GM06990 (cell line): ENCODE data around the gene PRKCI.

Experiments
- DNase-seq: peaks from one replicate; pipeline ENCODE4 v3.0.0-alpha.2; 2011; ENCODE audit not compliant: insufficient read length; ENCODE audit errors: extremely low read depth
- H3K27me3 ChIP-seq: replicated peaks from 2 replicates; pipeline ENCODE4 v1.6.0; 2011; ENCODE audit warnings: low read length; ENCODE audit not compliant: control insufficient read depth, insufficient read depth
- H3K36me3 ChIP-seq: 2 replicates; pipeline ENCODE4 v1.5.1; 2011; ENCODE audit warnings: low read length; ENCODE audit not compliant: control insufficient read depth, insufficient read depth
- H3K4me3 ChIP-seq: replicated peaks from 2 replicates; pipeline ENCODE4 v1.5.1; 2011; ENCODE audit warnings: low read depth, mild to moderate bottlenecking, control low read depth, low read length
- TF ChIP-seq, protein P1 (sequence below): IDR thresholded peaks from 2 replicates; pipeline ENCODE4 v1.5.1; 2011; ENCODE audit warnings: low read length, control low read depth, mild to moderate bottlenecking, inconsistent platforms; ENCODE audit not compliant: insufficient read depth, poor library complexity, severe bottlenecking

The PRKCI gene

GRCh38 chr3:170307671-170308405 lies 85.6 kb downstream of the PRKCI start:
- Histone ChIP-seq H3K36me3 (no peaks in the 10 kb centered on the region), H3K27me3 (no peaks in the 10 kb centered on the region), H3K4me3 (no peak overlapping the region)
- no peak for DNase-seq
- TF ChIP-seq, protein P1, sequence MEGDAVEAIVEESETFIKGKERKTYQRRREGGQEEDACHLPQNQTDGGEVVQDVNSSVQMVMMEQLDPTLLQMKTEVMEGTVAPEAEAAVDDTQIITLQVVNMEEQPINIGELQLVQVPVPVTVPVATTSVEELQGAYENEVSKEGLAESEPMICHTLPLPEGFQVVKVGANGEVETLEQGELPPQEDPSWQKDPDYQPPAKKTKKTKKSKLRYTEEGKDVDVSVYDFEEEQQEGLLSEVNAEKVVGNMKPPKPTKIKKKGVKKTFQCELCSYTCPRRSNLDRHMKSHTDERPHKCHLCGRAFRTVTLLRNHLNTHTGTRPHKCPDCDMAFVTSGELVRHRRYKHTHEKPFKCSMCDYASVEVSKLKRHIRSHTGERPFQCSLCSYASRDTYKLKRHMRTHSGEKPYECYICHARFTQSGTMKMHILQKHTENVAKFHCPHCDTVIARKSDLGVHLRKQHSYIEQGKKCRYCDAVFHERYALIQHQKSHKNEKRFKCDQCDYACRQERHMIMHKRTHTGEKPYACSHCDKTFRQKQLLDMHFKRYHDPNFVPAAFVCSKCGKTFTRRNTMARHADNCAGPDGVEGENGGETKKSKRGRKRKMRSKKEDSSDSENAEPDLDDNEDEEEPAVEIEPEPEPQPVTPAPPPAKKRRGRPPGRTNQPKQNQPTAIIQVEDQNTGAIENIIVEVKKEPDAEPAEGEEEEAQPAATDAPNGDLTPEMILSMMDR, result no peak

GRCh38 chr3:170309046-170309445 lies 86.8 kb downstream of the PRKCI start:
- H3K27me3 ChIP-seq, result no peaks in the 10 kb centered on the region
- H3K36me3 ChIP-seq, result no peaks in the 10 kb centered on the region
- TF ChIP-seq, protein P1, result no peak
- no peak for DNase-seq
- H3K4me3 ChIP-seq, result no peak overlapping the region

DNA sequence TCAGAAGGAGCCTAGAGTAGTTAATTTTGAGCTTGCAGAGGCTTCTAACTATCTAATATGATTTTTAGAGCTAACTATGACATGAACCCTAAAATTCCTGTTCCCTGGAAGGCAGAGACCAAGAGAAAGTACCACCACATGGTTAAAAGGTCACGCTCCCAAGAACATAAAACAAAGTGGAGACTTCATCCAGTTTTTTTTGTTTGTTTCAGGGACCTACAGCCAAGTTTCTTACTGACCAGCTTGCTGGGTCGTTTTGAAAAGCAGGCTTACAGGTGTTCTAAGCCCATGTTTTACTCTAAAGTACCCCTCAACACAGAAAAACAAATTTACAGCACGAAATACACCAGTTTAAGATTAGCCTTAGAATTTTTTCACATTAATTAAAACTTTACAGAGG lies 95.7 kb downstream of the PRKCI start:
- TF ChIP-seq, protein P1, result no peak
- DNase-seq, result no peak
- no peaks in the 10 kb centered on the region for H3K36me3 ChIP-seq
- no peak overlapping the region for H3K4me3 ChIP-seq
- no peaks in the 10 kb centered on the region for H3K27me3 ChIP-seq

DNA sequence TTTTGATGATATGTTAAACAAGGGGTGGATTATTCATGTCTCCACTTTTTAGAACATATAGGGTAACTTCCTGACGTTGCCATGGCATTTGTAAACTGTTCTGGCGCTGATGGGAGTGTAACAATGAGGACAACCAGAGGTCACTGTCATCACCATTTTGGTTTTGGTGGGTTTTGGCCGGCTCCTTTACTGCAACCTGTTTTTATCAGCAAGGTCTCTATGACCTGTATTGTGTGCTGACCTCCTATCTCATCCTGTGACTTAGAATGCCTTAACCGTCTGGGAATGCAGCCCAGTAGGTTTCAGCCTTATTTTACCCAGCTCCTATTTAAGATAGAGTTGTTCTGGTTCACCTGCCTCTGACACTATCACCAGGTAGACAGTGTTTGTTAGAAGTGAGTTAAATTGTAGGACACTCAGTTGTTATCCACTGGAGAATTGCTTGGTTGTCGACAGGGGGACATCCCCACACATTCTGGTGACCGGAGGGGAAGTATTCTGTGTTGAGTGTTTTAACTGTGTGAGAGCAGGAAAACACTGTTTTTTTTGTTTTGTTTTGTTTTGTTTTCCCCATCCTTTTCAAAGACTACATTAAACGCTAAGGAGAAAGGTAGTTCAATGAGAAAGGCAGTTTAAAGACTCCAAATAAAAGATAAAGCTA lies 98.4 kb downstream of the PRKCI start:
- no peaks in the 10 kb centered on the region for H3K27me3 ChIP-seq
- H3K4me3 ChIP-seq, result no peak overlapping the region
- no peak for DNase-seq
- no peaks in the 10 kb centered on the region for H3K36me3 ChIP-seq
- TF ChIP-seq, protein P1, result no peak

GRCh38 chr3:170321321-170322034 lies 99.3 kb downstream of the PRKCI start:
- no peak for DNase-seq
- Histone ChIP-seq H3K36me3 (no peaks in the 10 kb centered on the region), H3K4me3 (no peak overlapping the region), H3K27me3 (no peaks in the 10 kb centered on the region)
- TF ChIP-seq, protein P1, result no peak
